Stimulated activated CD4-positive, alpha-beta T cell treated with anti-CD3 and anti-CD28 coated beads, Interleukin-15, amount 100 ng/mL, for 24 hours (primary cell): ENCODE results near the gene MYO18B.

Source experiments
- DNase-seq: peaks from one replicate; pipeline ENCODE4 v3.0.0-alpha.2; 2020

MYO18B gene

DNA sequence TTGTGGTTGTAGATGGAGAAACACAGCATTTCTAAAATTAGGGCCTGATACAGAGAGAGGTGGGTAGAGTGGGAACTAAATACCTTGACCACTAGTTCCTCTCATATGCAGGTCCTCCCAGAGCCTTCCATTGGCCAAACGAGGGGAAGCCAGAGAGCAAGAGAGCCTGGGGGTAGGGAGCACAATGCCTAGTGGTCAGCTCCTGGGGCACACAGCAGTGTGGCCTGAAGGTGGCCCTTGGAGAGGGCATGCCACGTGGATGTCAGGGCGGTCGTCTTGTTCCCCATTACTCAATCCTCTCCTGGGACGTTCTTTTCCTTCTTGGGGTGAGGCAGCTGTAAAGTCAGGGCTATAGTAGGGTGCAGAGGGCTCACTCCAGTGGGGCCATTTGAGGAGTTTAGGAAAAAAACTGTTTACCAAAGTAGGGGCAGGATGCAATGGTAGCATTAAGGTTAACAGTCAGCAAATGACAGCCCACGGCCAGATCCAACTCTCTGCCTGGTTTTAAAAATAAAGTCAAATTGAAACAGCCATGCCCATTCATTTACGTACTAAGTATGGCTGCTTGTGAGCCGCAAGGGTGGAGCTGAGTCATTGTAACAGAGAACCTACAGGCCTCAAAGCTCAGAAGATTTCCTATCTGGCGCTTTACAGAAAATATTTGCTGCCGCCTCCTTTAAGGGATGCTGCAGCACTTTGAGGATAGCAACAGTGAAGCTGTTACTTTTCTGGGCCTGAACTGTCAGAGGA lies 7.6 kb downstream of the MYO18B start:
- DNase-seq: peak; percentile 63

DNA sequence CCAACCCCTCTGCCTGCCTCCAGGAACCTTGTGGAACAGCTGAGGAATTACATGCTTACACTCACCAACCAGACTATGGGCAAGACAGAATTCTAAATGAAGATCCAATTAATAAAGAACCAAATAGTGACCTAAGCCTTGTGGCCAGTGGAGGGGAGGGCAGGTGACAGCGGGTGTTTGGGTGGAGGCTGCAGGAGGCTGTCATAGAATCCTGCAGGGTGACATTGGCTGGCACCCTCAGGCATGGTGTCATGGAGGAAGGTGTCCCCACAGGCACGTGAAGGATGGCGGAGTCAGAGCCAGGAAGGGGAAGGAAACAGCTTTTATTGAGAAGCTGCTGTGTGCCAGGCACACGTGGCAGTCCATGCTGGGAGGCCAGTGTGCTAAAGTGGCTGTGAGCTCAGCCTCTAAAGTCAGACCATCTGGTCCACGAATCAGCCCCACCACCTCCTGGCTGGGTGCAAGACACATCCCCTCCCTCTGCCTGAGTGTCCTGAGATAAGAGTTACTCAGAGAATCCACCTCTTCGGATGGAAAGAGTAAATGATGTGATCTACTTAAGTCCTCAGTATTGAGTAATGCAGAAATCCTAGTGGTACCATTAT lies 8.7 kb downstream of the MYO18B start:
- DNase-seq: no peak

DNA sequence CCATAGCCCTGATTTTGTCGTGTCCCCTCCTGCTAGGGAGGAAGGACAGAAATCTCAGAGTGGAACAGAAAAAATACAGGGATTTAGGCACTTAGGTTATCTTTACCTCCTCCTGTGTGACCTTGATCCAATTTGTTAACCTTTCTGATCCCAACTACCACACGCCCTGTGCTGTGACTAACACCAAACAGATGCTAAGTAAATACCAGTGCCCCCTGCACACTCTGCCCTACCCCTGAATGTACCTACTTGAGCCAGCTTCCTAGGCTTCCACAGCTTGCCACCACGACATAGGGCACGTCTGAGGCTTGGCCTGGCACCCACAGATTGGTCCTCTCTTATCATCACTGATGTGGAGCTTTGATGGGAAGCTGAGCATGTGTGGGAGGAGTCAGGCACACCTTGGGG lies 9.2 kb downstream of the MYO18B start:
- no peak for DNase-seq

DNA sequence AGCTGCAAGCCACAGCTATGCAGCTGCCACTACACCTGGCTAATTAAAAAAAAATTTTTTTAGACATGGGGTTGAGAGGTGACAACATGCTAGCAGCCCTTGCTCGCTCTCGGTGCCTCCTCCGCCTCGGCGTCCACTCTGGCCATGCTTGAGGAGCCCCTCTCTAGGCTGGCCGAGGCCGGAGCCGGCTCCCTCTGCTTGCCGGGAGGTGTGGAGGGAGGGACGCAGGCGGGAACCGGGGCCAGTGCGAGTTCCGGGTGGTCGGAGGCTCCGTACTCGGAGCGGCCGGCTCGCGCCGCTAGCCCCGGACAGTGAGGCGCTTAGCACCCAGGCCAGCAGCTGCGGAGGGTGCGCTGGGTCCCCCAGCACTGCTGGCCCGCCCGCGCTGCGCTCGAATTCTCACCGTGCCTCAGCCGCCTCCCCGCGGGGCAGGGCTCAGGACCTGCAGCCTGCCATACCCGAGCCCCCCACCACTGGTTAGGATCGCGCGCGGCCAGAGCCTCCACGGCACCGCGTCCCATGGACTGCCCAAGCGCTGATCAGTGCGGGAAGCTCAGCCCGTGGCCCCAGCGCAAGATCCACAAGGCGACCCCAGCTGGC lies 10.7 kb downstream of the MYO18B start:
- DNase-seq: no peak

DNA sequence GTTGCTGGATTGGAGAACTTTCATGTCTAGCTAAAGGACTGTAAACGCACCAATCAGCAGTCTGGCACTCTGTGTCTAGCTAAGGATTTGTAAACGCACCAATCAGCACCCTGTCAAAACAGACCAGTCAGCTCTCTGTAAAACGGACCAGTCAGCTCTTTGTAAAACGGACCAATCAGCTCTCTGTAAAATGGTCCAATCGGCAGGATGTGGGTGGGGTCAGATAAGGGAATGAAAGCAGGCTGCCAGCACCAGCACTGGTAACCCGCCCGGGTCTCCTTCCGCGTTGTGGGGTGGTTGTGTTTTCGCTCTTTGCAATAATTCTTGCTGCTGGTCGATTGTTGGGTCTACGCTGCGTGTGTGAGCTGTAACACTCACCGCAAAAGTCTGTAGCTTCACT lies 11.3 kb downstream of the MYO18B start:
- DNase-seq: no peak

DNA sequence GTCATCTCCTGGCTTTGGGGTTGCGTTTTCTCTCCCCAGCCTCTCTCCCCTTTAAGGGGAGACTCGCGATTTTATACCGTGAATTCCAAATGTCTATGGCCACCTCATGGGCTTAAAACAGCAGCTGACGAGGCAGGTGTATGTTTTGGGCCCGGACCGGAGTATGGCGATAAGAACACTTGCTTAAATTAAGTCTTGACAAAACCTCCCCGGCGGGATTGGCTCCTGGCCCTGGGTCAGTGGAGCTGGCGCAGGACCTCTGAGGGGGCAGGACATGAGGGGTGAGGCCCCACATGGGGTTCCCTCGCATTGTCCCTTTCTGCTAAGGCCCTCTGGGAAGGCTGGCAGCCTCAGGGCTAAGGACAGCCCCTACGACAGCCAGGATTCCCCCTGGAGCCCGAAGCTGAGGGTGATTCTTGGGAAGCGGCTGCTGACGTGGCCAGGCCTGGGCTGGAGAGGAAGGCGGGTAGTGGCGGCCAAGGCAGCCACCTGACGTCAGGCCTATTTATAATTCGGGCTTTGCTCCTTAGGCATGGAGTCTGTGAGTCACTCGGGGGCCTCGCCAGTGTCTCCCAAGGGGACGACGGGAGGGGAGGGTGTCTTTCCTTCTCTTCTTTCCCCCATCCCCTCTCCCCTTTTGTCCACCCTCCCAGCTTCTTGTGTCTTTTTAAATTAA lies 12.7 kb downstream of the MYO18B start:
- no peak for DNase-seq

DNA sequence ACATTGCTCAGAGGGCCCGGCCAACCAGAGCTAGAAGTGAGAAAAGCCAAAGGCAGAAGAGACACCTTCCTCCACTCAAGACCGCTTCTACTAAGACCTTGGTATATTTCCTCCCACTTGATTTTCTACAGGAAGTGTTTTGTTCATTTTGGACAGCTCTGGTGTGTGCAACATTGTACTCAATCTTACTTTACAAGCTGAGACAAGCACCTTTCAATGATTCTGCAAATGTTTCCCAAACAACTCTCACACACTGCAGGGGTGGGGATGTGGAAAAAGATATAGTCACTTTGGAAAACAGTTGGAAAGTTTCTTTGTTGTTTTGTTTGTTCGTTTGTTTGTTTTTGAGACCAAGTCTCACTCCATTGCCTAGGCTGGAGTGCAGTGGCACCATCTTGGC lies 15.7 kb downstream of the MYO18B start:
- DNase-seq: no peak

DNA sequence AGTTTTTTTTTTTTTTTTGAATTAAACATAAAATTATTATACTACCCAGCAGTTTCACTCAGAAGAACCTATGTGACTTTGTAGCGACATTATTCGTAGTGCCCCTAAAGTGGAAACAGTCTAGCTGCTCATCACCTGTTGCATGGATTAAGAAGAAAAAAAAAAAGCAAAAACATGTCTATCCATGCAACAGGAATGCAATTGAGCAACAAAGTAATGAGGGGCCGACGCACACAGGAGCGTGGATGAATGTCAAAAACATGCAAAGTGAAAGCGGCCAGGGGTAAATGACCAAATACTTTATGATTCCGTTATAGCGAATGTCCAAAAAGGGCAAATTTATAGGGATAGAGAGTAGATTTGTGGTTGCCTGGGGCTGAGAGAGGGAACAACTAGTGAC lies 16.3 kb downstream of the MYO18B start:
- no peak for DNase-seq

DNA sequence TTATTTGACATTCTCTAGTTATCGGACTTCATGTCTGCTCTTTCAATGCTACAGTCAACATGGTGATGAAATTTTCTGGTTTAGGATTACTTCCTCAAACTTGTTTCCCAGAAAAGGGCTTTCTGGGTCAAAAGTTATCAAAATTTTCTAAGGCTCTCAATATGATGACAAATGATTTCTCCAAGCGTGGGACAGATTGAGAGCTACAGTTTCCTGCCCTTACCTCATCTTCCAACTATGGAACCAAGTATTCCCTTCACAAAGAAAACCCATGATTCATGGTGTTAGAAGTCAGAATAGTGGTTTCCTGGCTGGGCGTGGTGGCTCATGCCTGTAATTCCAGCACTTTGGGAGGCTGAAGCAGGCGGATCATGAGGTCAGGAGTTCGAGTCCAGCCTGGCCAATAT lies 17.8 kb downstream of the MYO18B start:
- DNase-seq: no peak

DNA sequence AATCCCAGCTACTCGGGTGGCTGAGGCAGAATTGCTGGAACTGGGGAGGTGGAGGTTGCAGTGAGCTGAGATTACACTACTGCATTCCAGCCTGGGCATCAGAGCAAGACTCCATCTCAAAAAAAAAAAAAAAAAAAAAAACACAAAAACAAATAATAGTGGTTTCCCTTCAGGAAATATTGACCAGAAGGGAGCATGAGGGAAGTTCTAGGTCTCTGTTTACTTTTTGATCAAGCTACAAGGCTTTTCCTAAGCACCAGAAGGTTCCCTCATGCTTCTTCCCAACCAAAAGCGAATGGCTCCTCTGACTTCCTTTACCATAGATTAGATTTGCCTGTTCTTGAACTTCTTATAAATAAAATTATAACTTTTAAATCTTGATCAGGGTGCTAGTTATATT lies 18.3 kb downstream of the MYO18B start:
- no peak for DNase-seq

DNA sequence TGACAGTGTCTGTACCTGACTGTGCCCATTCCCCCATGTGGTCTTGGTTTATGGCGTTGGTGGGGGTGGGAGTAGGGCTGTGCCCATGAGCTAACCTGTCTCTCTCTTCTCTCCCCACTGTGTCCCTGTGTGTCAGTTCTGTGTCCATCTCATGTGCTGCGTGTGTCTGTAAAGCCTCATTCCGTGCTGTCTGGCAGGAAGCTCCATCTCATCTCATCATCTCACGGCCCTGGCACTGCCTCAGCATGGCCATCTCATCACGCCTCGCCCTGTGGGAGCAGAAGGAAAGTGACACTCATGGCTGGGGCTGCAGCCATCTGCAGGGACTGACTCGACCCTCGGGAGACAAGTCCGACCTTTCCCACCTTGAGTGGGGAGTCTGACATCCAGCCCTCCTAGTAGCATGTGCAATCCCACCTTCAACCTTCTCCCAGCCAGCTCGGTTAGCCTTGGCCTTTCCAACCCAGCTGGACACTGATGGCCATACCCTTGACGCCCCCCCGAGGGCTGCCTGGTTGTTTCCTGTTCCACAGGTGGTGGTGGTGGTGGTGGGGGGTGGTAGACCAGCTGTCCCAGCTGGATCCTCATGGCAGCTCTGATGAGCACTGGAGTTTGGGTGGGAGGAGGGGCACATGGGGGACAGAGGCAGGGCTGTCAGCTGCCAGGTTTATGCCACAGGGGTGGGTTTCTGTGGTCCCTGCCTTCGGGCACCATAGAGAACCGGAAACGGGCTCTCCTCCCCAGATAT lies 19.0 kb downstream of the MYO18B start:
- DNase-seq: no peak

DNA sequence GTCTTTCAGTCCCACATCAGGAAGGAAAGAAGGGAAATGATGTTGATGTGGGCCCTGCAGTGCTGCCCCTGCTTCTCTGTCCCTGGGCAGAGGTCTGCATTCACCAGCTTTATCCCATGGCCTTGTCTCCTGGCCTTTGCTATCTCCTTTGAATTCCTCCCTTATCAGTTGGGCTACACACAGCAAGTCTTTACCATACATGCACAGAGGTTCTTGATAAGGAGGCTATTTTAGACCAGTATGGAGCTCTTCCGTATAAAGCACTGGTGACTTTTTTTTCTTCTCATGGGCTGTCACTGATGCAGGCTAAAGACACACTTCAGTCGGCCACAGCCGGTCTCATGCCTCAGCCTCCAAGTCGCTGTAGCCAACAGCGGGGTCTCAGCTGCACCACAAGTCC lies 20.2 kb downstream of the MYO18B start:
- no peak for DNase-seq

DNA sequence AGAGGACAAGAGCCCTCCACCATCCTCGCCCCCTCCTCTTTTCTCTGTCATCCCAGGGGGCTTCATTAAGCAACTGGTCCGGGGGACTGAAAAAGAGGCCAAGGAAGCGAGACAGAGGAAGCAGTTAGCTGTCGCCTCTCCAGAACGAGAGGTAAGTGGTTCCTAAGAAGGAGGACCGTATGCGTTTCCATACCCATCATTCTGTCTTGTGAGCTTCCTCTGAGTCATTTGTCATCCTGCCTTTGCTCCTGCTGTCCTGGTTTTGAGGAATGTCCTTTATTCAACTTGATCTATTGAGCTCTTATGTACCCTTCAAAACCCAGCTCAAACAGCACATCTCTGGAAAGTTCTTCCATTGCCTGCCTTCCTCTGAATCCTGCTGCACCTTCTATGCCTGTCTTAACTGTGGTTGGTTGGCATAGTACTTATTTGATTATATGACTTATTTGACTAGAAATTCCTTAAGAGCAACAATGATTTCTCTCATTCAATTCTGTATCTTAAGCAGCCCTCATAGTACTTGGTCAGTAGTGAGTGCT lies 21.3 kb downstream of the MYO18B start:
- DNase-seq: no peak

DNA sequence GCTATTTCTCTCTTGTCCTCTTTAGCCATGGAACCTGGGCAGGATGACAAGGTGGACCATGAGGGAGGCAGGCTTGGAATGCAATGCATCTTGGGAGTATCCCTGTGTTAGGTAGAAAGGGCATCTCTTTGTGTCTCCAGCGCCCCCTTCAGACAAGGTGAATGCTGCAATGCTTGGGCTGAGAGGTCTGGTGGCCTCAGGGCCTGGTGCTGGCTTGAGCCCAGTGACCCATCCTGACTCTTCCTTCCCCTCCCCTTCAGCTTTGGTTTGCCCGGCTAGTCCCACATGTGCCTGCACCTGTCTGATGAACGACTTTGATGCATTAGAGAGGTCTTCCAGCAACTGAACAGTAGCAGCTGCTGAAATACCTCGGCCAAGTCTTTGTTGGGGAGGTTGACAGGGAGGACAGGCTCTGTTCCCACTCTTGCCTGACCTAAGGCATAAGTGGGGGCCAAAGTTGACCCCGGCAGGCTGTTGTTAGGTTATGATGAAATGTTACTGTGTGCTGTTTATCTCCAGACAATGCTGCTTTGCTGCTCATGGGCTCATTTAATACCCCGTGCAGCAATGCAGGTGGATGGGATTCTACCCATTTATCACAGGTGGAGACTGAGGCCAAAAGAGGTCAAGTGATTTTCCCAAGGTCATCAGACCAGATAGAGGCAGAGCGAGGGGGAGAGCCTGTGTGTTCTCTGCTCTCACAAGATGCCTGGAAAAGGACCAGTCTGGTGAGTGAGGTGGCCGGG lies 22.5 kb downstream of the MYO18B start:
- no peak for DNase-seq

DNA sequence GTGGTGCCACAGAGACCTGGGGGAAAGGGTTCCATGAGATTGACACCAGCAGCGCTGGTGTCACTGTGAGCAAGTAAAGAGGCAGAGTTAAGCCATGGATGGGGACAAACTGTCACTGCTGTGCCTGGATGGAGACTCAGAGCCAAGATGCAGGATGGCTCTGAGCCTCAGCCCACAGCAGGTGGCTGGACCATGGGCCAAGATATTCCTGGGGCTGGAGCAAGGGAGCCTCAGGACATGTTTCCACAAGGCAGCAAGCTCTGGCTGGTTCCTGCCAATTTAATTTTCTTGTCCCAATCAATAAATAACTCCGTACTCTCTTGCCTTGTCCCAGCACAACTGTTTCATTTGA lies 23.0 kb downstream of the MYO18B start:
- DNase-seq: no peak

DNA sequence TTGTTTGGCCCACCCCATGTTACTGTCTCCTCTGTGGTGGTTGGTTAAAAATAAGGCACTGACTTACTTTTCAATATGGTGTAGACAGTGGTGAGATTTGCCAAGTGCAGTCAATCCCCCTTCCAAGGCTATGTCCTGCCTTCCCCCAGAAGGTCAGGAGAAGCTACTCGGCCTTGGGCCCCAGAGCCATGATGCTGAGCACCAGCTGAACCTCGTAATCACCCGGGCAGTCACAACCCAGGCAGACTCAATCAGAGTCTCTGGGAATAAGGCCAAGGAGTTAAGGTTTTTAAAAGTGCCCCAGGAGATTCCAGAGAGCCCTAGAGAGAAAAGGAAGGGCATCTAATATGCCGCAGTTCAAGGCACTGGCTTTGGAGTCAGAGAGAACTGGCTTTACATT lies 23.8 kb downstream of the MYO18B start:
- DNase-seq: no peak

DNA sequence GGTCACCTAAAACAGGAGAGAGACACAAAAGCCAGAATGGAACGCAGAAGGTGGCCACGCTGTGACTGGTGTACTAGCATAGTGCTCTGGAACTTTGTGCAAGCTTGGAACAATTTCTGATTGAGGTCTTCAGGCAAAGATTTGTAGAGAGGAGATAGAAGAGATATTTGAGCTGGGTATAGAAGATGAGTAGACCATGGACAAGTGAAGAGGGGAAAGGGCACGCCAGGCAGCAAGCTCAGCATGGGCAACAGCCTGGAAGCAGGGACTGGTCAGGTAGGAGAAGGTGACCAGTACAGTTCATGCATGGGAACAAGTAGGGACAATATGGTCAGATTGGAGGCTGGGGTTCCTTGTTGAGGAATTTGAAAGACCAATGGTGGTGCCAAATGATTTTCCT lies 24.4 kb downstream of the MYO18B start:
- DNase-seq: no peak

DNA sequence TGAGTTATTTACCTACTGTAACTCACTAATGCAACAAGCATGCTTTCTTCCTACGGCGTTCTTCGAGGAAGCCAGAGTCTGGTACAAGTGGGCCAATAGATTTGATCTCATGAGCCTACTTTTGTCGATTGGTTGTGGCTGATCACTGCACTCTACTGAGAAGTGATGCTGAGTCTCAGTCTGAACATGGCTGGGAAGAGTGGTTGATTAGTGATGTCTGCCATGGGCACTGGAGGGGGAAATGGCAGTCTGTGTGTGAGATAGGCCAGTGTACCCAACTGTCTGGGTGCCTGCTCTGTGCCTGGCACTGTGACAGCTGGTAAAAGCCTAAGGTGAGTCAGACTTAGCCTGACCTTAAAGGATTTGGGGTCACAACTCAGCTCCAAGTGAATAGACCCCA lies 28.3 kb downstream of the MYO18B start:
- no peak for DNase-seq

DNA sequence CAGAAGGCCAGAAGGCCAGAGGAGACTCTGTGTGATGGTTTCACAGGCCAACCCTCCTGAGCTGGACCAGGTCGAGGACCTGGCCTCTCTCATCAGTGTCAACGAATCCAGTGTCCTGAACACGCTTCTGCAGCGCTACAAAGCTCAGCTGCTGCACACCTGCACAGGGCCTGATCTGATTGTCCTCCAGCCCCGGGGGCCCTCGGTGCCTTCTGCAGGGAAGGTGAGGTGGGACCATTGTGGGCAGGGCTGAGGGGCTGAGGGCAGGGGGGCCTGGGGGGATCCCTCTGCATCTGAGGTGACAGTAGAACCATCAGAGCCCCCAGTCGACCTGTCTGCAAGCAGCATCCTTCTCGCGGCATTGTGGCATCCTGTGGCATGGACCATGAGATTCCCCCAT lies 30.3 kb downstream of the MYO18B start:
- no peak for DNase-seq

DNA sequence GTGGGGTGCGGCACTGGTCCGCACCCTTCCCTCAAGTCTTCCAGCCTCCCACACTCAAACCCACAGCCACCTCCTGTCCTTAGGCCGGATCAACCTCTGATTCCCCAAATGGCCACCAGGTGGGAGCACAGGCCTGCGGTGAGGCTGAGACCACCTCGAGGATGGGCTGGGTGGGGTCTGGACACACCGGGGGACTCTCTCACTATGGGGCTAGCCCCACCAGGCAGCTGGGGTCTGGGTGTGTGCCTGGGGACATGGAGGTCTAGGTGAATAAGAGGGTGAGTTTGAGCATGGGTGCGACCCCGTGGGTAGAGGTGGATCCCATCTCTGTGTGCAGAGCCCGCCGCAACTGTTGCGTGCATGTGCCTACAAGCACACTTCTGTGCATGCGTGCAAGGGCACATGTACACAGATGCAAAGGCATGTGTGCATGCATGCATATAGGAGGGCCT lies 32.6 kb downstream of the MYO18B start:
- DNase-seq: no peak

DNA sequence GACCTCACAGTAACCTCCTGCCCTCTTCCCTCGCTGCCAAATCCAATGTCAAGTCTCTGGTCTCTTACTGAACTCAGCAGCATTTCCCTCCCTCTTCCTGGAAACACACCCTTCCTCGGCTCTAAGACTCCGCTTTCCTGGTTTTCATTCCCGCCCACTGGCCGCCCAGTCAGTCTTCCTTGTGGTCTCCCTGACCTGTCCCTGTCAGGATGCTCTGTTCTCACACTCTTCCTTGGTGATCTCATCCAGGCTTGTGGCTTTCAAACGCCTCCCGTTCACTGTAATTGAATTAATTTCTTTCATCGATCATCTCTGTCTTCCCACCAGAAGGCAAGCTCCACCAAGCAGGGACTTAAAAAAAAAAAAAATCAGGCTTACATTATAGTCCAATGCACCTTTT lies 33.5 kb downstream of the MYO18B start:
- DNase-seq: no peak

DNA sequence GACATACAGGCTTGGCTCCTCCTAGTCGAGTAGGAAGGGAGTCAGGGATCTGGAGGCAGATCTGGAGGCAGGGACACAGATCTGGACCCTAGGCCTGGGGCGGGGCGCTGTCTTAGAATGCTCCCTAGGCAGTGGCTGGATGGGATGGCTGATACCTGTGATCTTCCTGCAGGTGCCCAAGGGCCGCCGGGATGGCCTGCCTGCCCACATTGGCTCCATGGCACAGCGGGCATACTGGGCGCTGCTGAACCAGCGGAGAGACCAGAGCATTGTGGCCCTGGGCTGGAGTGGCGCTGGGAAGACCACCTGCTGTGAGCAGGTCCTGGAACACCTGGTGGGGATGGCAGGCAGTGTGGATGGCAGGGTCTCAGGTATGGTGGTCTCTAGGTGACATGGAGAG lies 35.4 kb downstream of the MYO18B start:
- DNase-seq: no peak
